Sciatic nerve (tissue), 2 donors: ENCODE results near the gene TMEM175. TPM values are rescaled to one million over a fixed set of nuclear protein-coding genes. Genes with fewer than 3 reads are reported as not detected.
A peak's percentile ranks its signal among the peaks of the same experiment; 100 is the strongest.

Experiments used
- ATAC-seq: fragments of 200-7000 bp; cut with Tn5 transposase; one replicate; pipeline ENCODE4 v1.9.1; 2020; ENCODE audit warnings: mild to moderate bottlenecking, moderate library complexity
- DNase-seq: peaks from one replicate; pipeline ENCODE4 v3.0.0-alpha.2; 2020; ENCODE audit warnings: low spot score
- intact Hi-C: fragments of 100-400 bp; cut with DNase I; formaldehyde crosslinking; loops from one replicate; pipeline ENCODE4 v1.14.2; 2022
- total RNA-seq: library from RNA; stranded (reverse); fragmentation: NEBNext Ultra II Directional; extraction: Animal tissue kit (Norgen Biotek cat#: 25700); gene quantifications from one replicate; pipeline ENCODE4 v1.2.1, GENCODE V29; 2021
- donor health status: DM: no; HTN: no; CAD: no.
- donor health status: DM: no; HTN: no; CAD: no.

The TMEM175 gene
- total RNA-seq, 1 donor from 2014 or later = 26.8 TPM

GRCh38 chr4:954211-955020 lies 22.2 kb downstream of the TMEM175 start:
- DNase-seq (no peak), ATAC-seq (no peak)
- intact Hi-C loops = no loop called here

- intact Hi-C loops = no loop called here
- DNase-seq (peak; percentile 51), ATAC-seq (no peak)
Observed at GRCh38 chr4:955161-955921, 23.1 kb downstream of the TMEM175 start.

DNA sequence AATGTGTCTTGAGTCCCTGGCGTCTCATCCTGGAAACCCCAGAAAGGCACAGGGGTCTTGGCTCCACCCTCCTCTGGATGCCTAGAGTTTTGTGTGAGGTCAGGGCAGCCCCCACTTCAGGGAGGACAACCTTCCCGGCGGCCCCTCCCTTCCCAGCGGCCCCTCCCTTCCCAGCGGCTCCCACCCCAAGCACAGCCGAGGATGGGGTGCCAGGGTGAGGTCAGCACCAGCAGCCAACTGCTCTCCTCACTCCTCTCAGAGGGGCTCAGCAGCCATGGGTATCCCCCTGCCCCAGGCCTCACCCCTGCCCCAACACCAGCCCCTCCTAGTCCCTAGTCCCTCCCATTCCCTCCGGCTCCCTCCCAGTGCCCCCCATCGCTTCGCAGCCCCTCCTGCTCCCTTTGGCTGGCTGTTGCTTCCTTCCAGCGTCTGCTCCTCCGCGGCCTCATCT lies 23.7 kb downstream of the TMEM175 start:
- DNase-seq (peak; percentile 42), ATAC-seq (no peak)
- intact Hi-C loops = no loop called here

DNA sequence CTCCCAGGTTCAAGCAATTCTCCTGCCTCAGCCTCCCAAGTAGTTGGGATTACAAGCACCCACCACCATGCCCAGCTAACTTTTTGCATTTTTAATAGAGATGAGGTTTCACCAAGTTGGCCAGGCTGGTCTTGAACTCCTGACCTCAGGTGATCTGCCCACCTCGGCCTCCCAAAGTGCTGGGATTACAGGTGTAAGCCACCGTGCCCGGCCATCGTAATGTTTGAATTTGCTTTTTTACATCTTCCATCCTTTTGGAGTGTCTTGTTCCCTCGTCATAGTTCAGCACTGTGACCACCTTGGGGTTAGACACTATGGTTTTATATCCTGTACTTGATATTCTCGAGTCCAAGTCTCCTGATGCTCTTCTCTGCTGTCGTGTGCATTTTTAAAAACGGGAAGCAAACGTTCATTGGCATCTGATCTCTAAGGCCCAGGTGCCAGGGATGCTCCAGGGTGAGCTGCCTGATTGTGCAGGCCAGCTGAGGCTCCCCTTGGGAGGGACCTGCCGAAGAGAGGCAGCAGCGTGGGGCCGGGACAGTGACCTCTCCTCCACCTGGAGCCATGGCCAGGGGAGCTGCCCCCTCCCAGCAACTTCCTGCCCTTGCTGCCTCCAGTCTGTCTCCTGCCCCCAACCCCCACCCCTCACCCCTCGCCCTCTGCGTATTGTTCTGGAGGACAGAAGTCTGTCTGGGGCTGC lies 24.4 kb downstream of the TMEM175 start:
- intact Hi-C loops = no loop called here
- peak; percentile 27 for DNase-seq
- no peak for ATAC-seq

DNA sequence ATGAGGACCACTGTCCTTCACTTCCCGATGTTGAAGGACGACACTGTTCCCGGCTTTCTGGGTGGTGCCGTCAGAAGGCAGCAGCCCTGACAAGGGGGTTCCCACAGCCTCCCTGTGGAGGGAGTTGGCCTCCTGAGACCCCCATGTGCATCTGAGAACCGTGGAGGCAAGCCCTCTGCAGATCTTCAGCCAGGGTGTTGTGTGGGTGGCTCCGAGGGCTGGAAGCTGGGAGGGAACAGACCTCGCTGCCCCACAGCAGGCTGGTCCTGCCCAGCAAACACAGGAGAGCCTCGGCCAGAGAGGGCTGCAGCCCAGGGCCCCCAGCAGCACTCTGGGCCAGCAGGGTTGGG lies 24.9 kb downstream of the TMEM175 start:
- DNase-seq (peak; percentile 23), ATAC-seq (no peak)
- intact Hi-C loops = no loop called here

- DNase-seq = peak; percentile 56
Observed at GRCh38 chr4:957581-958313, 25.5 kb downstream of the TMEM175 start.

GRCh38 chr4:958314-958665 lies 26.0 kb downstream of the TMEM175 start:
- ATAC-seq = no peak
- intact Hi-C loops = no loop called here
- peak; percentile 54 for DNase-seq

More at GRCh38 chr4:957581-958313, 25.5 kb downstream of the TMEM175 start:
- ATAC-seq = no peak
- intact Hi-C loops = no loop called here

DNA sequence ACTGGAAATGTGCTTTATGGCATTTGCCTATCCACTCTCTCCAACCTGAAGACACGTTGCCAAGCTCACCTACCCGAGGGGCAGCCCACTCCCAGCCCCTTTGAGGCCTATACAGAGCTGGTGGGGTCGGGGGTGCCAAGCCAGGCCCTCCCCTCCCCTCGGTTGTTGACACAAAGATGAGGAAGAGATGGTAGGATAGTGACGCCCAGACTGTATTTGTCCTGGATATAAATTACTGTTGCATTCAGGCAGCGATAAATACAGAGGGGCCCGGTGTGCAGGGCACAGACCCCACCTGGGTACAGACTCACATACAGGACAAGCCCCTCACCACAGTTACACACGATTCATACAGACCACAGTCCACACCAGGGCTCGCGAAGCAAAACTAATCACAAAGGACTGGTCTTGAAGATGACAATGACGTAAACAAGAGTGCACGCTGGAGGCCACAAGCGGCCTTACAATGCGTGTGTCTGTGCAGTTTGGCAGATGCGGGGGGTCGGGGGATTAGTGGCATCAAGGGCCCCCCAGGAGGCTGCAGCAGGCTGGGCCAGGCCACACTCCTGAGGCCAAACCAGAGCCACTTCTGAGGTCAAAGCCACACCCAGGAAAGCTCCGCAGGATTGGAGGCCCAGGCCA lies 26.6 kb downstream of the TMEM175 start:
- intact Hi-C loops = no loop called here
- DNase-seq = peak; percentile 36
- ATAC-seq = no peak

GRCh38 chr4:959338-960139 lies 27.3 kb downstream of the TMEM175 start:
- no peak for ATAC-seq
- DNase-seq = peak; percentile 52
- intact Hi-C loops = no loop called here

- intact Hi-C loops = no loop called here
- DNase-seq (no peak), ATAC-seq (peak; percentile 4)
Observed at GRCh38 chr4:960140-960635, 27.9 kb downstream of the TMEM175 start.

- ATAC-seq (no peak), DNase-seq (no peak)
- intact Hi-C loops = no loop called here
Observed at GRCh38 chr4:960636-961350, 28.5 kb downstream of the TMEM175 start.

DNA sequence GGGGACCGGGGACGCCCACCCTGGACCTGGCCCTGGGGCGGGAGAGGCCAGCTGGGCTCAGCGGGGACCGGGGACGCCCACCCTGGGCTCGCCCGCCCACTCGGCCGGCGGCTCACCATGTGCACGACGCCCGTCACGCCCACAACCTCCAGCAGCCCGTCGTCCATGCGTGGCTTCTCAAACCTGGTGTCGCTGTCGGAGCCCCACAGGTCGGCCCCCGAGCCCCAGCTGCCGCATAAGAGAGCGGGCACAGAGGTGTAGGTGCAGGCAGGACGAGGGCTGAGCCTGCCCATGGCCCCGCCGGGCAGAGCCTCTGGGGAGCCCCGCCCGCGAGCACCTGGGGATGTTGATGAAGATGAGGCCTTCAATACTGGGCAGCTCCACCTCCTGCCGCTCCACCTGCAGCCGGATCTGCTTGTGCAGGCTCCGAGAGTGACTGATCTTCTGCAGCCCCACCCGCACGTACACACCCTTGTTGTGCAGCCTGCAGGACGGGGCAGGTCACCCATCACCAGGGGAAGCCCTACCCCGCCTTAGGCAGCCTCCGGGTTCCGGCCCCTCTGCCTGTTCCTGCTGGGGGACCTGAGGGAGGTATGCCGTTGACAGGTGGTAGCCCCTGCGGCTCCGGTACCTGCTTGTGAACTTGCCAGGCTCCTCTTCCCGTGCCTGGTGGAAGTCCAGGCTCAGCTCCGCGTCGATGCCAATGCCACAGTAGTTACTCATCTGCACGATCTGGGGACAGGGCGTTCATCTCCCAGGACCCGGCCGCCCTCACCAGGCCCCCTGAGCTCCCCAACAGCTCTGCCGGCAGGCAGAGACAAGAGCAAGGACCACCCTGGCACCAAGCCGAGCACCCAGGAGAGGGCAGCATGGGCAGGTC lies 29.3 kb downstream of the TMEM175 start:
- DNase-seq (no peak), ATAC-seq (no peak)
- intact Hi-C loops = no loop called here

DNA sequence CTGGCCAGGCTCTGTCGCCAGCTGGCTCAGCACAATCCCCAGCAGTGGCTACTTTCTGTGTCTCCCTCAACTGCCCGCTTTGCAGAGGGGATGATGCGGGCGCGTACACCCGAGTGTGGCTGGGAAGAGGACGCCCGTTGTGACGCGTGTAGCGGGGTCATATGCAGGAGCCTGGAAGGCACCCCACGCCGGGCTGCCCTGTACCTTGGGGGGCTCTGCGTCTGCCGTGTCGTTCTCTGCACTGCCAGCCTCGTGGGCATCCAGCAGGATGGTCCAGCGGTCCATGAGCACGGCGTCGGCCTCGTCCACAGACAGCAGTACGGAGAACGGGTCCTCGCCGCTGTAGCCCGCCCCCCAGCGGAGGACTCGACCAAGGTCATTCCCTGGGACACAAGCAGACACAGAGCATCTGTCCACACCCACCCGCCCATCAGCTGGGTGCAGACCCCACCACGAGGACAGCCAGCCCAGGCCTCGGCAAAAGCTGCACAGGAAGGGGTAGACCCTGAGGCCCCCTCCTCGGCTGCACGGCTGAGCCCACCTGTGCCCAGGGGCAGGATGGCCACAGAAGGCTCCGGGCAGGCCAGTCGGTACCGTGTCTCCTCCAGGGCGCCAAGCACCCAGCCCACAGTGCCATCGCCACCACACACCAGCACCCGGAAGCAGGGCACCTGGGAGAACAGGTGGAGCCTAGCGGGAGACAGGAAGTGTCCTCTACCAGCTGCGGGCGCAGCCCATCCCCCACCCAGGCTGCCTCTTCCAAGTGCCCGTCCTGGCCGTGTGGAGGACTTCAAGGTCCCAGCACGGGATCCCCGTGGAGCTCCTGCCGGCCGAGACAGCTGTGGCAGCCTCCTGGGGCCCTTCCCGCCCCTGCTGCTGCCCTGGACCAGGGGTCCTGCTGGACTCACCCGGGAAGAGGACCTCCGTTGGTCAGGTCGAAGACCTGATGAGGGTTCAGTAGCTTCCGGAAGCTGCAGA lies 30.3 kb downstream of the TMEM175 start:
- intact Hi-C loops = no loop called here
- ATAC-seq = no peak
- no peak for DNase-seq

DNA sequence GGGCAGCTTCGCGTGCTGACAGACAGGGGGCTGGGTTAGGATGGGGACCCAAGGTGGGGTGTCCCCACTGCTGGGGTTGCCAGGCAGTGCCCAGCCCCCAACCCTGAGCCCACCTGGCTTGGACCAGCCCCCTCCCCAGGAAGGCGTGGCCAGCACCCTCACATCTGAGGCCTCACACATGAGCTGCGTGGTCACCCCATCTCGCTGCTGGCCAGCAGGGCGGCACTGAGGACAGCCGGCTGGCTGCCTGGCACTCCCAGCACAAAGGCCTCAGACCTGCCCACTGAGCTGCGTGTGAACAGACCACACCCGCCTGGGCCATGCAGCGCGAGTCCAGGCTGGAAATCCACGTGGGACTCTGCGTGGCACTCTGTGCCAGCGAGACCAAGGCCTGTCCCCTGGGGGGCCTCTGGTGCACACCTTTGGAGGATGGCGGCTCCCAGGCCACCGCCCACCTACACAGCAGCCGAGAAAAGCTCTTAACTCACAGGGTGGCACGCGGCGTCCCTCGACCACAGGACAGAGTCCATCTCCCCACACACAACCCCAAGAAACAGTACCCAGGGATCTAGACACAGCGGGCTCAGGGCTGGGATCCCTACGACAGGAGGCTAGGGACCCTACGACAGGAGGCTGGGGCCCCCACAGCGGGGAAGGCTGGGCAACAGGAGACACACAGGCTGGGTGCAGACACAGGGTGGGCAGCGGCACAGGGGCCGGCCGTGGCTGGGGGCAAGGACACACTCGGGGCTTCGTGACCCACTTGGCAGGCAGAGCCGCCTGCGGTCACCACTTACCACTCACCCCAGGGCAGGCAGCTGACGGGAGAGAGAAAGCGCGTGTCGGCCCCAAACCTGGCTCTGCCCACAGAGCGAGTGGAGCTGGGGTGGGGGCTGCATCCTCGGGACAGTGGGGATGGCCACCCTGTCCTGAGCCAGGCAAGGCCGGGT lies 31.3 kb downstream of the TMEM175 start:
- intact Hi-C loops = no loop called here
- DNase-seq (no peak), ATAC-seq (no peak)
